GM10248 (cell line): ENCODE measurements around the gene OPRD1.

Source experiments
- CTCF ChIA-PET: fragments of 300-600 bp; sonication (Branson Sonifier 250); formaldehyde crosslinking; extraction: SDS; loops from one replicate; lab custom pipeline; 2021; ENCODE audit warnings: antibody characterized with exemption; lab: Yijun Ruan, JAX
- POLR2A ChIA-PET: fragments of 350-650 bp; sonication (Branson Sonifier 250); formaldehyde crosslinking; extraction: SDS; loops from one replicate; lab custom pipeline; 2020; ENCODE audit warnings: antibody characterized with exemption; lab: Yijun Ruan, JAX
- DNase-seq: peaks from one replicate; pipeline ENCODE4 v3.0.0; 2012; ENCODE audit errors: extremely low spot score
- CTCF ChIP-seq: IDR thresholded peaks from 2 replicates; pipeline ENCODE4 v1.5.1; 2012; ENCODE audit warnings: mild to moderate bottlenecking, low read depth; ENCODE audit errors: extremely low read depth, missing control alignments, control extremely low read depth

OPRD1 gene

DNA sequence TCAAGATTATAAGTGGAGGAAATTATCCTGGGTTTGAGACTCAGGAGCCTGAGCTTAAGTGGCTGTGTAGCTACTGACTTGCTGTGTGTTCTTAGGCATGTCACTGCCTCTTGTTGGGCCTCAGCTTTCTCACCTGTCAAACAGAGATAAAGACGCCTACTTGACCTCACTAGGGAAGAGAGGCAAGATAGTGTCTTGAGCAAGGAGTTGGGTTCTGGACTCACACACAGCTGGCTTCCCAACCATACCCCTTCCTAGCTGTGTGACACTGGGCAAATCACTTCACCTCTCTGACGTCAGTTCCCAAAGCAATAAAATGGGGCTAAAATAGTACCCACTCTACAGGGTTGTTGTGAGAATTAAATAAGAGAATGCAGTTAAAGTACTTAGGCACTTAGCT, 90.8 kb downstream of the OPRD1 start:
- ChIA-PET CTCF (interaction anchor here (1.2 to 2.2 kb wide), 9 partner anchors 8 to 299 kb away, joined by 3 to 10 read pairs (median 6); no protein-coding TSS in a partner anchor), POLR2A (no interaction called here)
- no peak for TF ChIP-seq CTCF
- no peak for DNase-seq

DNA sequence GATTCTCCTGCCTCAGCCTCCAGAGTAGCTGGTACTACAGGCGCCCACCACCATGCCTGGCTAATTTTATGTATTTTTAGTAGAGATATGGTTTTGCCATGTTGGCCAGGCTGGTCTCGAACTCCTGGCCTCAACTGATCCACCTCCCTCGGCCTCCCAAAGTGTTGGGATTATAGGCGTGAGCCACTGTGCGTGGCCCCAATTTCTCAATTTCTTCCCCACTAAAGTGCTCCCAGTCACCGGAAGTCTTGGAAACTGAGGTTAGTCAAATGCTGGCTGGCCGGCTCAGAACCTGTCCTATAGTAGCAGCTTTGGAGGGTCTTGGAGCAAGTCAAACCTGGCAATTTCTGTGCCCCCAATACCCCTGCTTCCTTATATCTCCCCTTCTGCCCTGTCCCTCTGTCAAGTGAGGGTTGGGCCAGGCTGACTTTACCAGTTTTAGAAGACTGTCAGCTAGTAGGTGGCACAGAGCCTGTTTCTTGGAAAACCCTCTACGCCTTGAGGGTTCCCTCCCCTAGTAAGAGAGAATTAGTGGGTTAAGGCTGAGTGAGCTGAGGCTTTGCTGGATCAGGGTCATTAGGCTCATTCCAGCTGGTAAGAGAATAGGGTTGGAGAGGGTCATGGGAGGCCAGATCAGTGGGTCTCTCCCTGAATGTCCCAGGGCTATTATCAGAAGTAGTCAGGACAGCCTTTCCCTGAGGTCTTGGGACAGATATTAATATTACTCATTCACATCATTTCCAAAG, 94.1 kb downstream of the OPRD1 start:
- DNase-seq, result no peak
- ChIA-PET POLR2A (no interaction called here), CTCF (interaction anchor here (0.6 to 1.8 kb wide), 3 partner anchors 24 to 629 kb away, joined by 3 to 8 read pairs (median 6); no protein-coding TSS in a partner anchor)
- no peak for TF ChIP-seq CTCF

- no peak for TF ChIP-seq CTCF
- ChIA-PET POLR2A (interaction anchor here (0.7 kb wide), 2 partner anchors 126 to 322 kb away, joined by 4 to 8 read pairs; no protein-coding TSS in a partner anchor), CTCF (interaction anchor here (0.9 to 2.1 kb wide), 2 partner anchors 12 to 272 kb away, joined by 3 to 6 read pairs; partner anchors contain the start of gene SRSF4)
- no peak for DNase-seq
Observed at GRCh38 chr1:28909198-28909597, 97.2 kb downstream of the OPRD1 start.

GRCh38 chr1:28910379-28911115, 98.6 kb downstream of the OPRD1 start:
- no peak for DNase-seq
- ChIA-PET POLR2A (interaction anchor here (0.5 kb wide), 1 partner anchor 267 kb away, joined by 5 read pairs; no protein-coding TSS in a partner anchor), CTCF (interaction anchor here (0.7 to 2.5 kb wide), 3 partner anchors 8 to 270 kb away, joined by 3 to 7 read pairs (median 6); partner anchors contain the start of gene SRSF4)
- no peak for TF ChIP-seq CTCF

DNA sequence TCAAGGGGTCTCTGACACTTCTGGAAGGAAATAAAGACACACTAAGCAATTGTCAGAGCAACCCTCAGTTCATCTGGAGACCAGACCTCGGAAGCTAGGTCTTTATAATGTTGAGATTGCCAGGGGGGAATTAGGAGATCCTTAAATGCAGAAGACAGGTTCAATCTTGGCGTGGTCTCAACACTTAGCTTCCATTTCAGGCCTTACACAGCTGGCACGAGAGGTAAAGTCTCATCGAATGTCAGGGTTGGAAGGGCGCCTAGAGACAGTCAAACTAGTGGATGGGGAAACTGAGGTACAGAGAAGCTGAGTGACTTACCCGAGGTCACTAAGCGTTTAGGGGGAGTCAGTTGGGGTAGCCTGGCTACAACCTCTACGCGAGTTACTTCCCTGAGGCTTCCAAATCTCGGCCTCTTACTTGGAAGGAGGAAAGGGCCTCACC, 101.8 kb downstream of the OPRD1 start:
- DNase-seq, result no peak
- ChIA-PET POLR2A (interaction anchor here (1.0 kb wide), 1 partner anchor 332 kb away, joined by 3 read pairs; no protein-coding TSS in a partner anchor), CTCF (interaction anchor here (1.5 to 3.6 kb wide), 5 partner anchors 11 to 120 kb away, joined by 7 to 16 read pairs (median 12); no protein-coding TSS in a partner anchor)
- TF ChIP-seq CTCF, result no peak
